Tibial nerve (tissue), 4 donors: ENCODE measurements around the gene HSP90AB1.

Source experiments
- CTCF ChIP-seq, 5 experiments: fragments of 200-600 bp in 3 of 5; fragments of 450-650 bp in 2 of 5; sonication (generic) in 3 of 5; IDR thresholded peaks; one replicate each; pipeline ENCODE4 v1.5.1; 2016 to 2019; ENCODE audit warnings: antibody characterized with exemption in 5 of 5, mild to moderate bottlenecking in 3 of 5, moderate library complexity in 2 of 5
- EP300 ChIP-seq, 2 donors: sonication (generic); formaldehyde crosslinking; IDR thresholded peaks; one replicate each; pipeline ENCODE4 v1.6.1; 2017; ENCODE audit warnings: antibody characterized with exemption in 2 of 2, mild to moderate bottlenecking in 1 of 2
- POLR2A ChIP-seq, 2 donors: fragments of 450-650 bp; IDR thresholded peaks; one replicate each; pipeline ENCODE4 v1.6.1; 2017; ENCODE audit warnings: antibody characterized with exemption in 2 of 2, mild to moderate bottlenecking in 2 of 2, moderate library complexity in 2 of 2

GRCh38 chr6:44257753-44258324 lies 10.9 kb downstream of the HSP90AB1 start:
- TF ChIP-seq CTCF (IDR thresholded peaks at IDR 0.05) = peak in 1 of 5 experiments; percentile 37
- TF ChIP-seq EP300 (IDR thresholded peaks at IDR 0.05) = no peak
- TF ChIP-seq POLR2A (IDR thresholded peaks at IDR 0.05) = no peak
